ENCODE results near the gene CHAF1A.

CHAF1A gene

GRCh38 chr19:4366666-4367335 is 35.6 kb upstream of the CHAF1A start:
- DNase-seq = no peak

- no peak for DNase-seq
Observed at GRCh38 chr19:4367336-4367723, 35.1 kb upstream of the CHAF1A start.

GRCh38 chr19:4367781-4368127 is 34.7 kb upstream of the CHAF1A start:
- DNase-seq = no peak

GRCh38 chr19:4368128-4368820 is 34.2 kb upstream of the CHAF1A start:
- DNase-seq = no peak

GRCh38 chr19:4369109-4369887 is 33.1 kb upstream of the CHAF1A start:
- no peak for DNase-seq

- no peak for DNase-seq
Observed at GRCh38 chr19:4369888-4370260, 32.6 kb upstream of the CHAF1A start.

- DNase-seq = no peak
Observed at GRCh38 chr19:4370418-4371041, 31.9 kb upstream of the CHAF1A start.

- no peak for DNase-seq
Observed at GRCh38 chr19:4371247-4372164, 30.9 kb upstream of the CHAF1A start.

- no peak for DNase-seq
Observed at GRCh38 chr19:4372165-4373012, 30.1 kb upstream of the CHAF1A start.

GRCh38 chr19:4373013-4373367 is 29.4 kb upstream of the CHAF1A start:
- no peak for DNase-seq

- no peak for DNase-seq
Observed at GRCh38 chr19:4373601-4374497, 28.6 kb upstream of the CHAF1A start.

GRCh38 chr19:4374498-4375163 is 27.8 kb upstream of the CHAF1A start:
- DNase-seq = no peak

- DNase-seq = no peak
Observed at GRCh38 chr19:4375164-4376027, 27.0 kb upstream of the CHAF1A start.

- no peak for DNase-seq
Observed at GRCh38 chr19:4376028-4376670, 26.3 kb upstream of the CHAF1A start.

GRCh38 chr19:4376671-4376990 is 25.8 kb upstream of the CHAF1A start:
- no peak for DNase-seq

GRCh38 chr19:4376991-4377781 is 25.3 kb upstream of the CHAF1A start:
- DNase-seq = no peak

GRCh38 chr19:4378886-4379285 is 23.6 kb upstream of the CHAF1A start:
- DNase-seq = no peak

Data from NCI-H1048 (cell line).